Stimulated activated CD4-positive, alpha-beta T cell treated with anti-CD3 and anti-CD28 coated beads, Interleukin-2, amount 100 ng/mL, for 4 hours (primary cell): ENCODE measurements around the gene LMBR1.
A peak's percentile ranks its signal among the peaks of the same experiment; 100 is the strongest.
"Not testable (repeated sequence)": the region's sequence is repeated elsewhere in the genome, so short reads cannot be mapped to it uniquely, and the experiment has no call there.

ENCODE experiments used
- DNase-seq: peaks from one replicate; pipeline ENCODE4 v3.0.0-alpha.2; 2020; ENCODE audit warnings: low read depth

LMBR1 gene

GRCh38 chr7:156892821-156893706 is at the start of gene LMBR1:
LMBR1 (minus strand) TSS chr7:156893183; CDS start chr7:156892993, 190 bp downstream.
- DNase-seq, result peak; percentile 92

- no peak for DNase-seq
These were observed 49.7 kb upstream of the LMBR1 start for GRCh38 chr7:156942708-156943090.

GRCh38 chr7:156941393-156942182 is 48.6 kb upstream of the LMBR1 start:
- no peak for DNase-seq

- no peak for DNase-seq
These were observed 47.6 kb upstream of the LMBR1 start for GRCh38 chr7:156940421-156941122.

- DNase-seq, result not testable (repeated sequence)
These were observed 43.8 kb upstream of the LMBR1 start for GRCh38 chr7:156936766-156937165.

- no peak for DNase-seq
These were observed 42.3 kb upstream of the LMBR1 start for GRCh38 chr7:156935250-156935649.

GRCh38 chr7:156932006-156932405 is 39.0 kb upstream of the LMBR1 start:
- no peak for DNase-seq

GRCh38 chr7:156929789-156930539 is 37.0 kb upstream of the LMBR1 start:
- DNase-seq, result no peak

- no peak for DNase-seq
These were observed 35.4 kb upstream of the LMBR1 start for GRCh38 chr7:156928406-156928747.

- DNase-seq, result no peak
These were observed 34.8 kb upstream of the LMBR1 start for GRCh38 chr7:156927571-156928405.

- not testable (repeated sequence) for DNase-seq
These were observed 32.8 kb upstream of the LMBR1 start for GRCh38 chr7:156925821-156926220.

- not testable (repeated sequence) for DNase-seq
These were observed 29.3 kb upstream of the LMBR1 start for GRCh38 chr7:156922304-156922703.

GRCh38 chr7:156920487-156921373 is 27.7 kb upstream of the LMBR1 start:
- DNase-seq, result not testable (repeated sequence)

GRCh38 chr7:156920076-156920475 is 27.1 kb upstream of the LMBR1 start:
- no peak for DNase-seq

GRCh38 chr7:156919132-156919713 is 26.2 kb upstream of the LMBR1 start:
- DNase-seq, result no peak

GRCh38 chr7:156918635-156919034 is 25.7 kb upstream of the LMBR1 start:
- DNase-seq, result no peak

GRCh38 chr7:156909574-156910252 is 16.7 kb upstream of the LMBR1 start:
- DNase-seq, result not testable (repeated sequence)

GRCh38 chr7:156907656-156908055 is 14.7 kb upstream of the LMBR1 start:
- no peak for DNase-seq

GRCh38 chr7:156906200-156906649 is 13.2 kb upstream of the LMBR1 start:
- DNase-seq, result no peak
